Prostate gland (tissue), 2 donors: Measurements from ENCODE around the gene CRISP2.

Experiments
- POLR2A ChIP-seq: fragments of 450-650 bp; IDR thresholded peaks from one replicate; pipeline ENCODE4 v1.6.1; 2016; ENCODE audit warnings: antibody characterized with exemption, mild to moderate bottlenecking
- TF ChIP-seq, protein P1 (sequence below), 4 experiments: fragments of 200-600 bp in 2 of 4; fragments of 450-650 bp in 2 of 4; sonication (generic) in 2 of 4; IDR thresholded peaks; 1 replicate in 3 of 4; 2 replicates in 1 of 4; pipeline ENCODE4 v1.5.1; 2016 to 2019; ENCODE audit warnings: antibody characterized with exemption in 4 of 4, mild to moderate bottlenecking in 2 of 4, moderate library complexity in 2 of 4

DNA sequence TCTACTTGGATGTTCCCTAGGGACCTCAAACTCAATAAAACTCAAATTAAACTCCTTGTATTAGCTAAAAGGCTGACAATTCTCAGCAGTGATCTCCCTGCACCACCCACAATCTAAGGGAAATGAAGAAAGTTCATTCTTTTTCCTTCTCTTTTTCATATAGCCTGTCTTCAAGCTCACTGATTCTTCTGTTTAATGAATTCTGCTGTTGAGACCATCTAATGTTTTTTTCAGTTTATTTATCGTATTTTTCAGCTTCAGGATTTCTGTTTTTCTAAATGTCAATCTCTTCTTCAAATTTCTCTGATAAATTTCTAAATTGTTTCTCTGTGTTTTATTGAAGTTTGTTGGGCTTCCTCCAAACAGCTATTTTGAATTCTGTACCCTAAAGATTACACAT, 19.8 kb downstream of the CRISP2 start:
- TF ChIP-seq, protein P1, sequence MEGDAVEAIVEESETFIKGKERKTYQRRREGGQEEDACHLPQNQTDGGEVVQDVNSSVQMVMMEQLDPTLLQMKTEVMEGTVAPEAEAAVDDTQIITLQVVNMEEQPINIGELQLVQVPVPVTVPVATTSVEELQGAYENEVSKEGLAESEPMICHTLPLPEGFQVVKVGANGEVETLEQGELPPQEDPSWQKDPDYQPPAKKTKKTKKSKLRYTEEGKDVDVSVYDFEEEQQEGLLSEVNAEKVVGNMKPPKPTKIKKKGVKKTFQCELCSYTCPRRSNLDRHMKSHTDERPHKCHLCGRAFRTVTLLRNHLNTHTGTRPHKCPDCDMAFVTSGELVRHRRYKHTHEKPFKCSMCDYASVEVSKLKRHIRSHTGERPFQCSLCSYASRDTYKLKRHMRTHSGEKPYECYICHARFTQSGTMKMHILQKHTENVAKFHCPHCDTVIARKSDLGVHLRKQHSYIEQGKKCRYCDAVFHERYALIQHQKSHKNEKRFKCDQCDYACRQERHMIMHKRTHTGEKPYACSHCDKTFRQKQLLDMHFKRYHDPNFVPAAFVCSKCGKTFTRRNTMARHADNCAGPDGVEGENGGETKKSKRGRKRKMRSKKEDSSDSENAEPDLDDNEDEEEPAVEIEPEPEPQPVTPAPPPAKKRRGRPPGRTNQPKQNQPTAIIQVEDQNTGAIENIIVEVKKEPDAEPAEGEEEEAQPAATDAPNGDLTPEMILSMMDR (IDR thresholded peaks at IDR 0.05) = no peak
- no peak for TF ChIP-seq POLR2A
